Loucy (cell line): ENCODE measurements around the gene CACNA2D3.

Experiments
- EZH2phosphoT487 ChIP-seq: fragments of 200-600 bp; IDR thresholded peaks from 2 replicates; pipeline ENCODE4 v1.6.1; 2018; ENCODE audit warnings: antibody characterized with exemption, mild to moderate bottlenecking, moderate library complexity, borderline replicate concordance
- TF ChIP-seq, protein P1 (sequence below): fragments of 200-600 bp; sonication (generic); conservative IDR thresholded peaks from 2 replicates; pipeline ENCODE4 v1.5.1; 2014; ENCODE audit warnings: mild to moderate bottlenecking, antibody characterized with exemption, low read length

GRCh38 chr3:54628888-54629441, 506.6 kb downstream of the CACNA2D3 start:
- TF ChIP-seq, protein P1, sequence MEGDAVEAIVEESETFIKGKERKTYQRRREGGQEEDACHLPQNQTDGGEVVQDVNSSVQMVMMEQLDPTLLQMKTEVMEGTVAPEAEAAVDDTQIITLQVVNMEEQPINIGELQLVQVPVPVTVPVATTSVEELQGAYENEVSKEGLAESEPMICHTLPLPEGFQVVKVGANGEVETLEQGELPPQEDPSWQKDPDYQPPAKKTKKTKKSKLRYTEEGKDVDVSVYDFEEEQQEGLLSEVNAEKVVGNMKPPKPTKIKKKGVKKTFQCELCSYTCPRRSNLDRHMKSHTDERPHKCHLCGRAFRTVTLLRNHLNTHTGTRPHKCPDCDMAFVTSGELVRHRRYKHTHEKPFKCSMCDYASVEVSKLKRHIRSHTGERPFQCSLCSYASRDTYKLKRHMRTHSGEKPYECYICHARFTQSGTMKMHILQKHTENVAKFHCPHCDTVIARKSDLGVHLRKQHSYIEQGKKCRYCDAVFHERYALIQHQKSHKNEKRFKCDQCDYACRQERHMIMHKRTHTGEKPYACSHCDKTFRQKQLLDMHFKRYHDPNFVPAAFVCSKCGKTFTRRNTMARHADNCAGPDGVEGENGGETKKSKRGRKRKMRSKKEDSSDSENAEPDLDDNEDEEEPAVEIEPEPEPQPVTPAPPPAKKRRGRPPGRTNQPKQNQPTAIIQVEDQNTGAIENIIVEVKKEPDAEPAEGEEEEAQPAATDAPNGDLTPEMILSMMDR, result no peak
- TF ChIP-seq EZH2phosphoT487, result no peak
